Keratinocyte (primary cell): ENCODE data around the gene TXNRD2. TPM values are rescaled to one million over a fixed set of nuclear protein-coding genes. Genes with fewer than 3 reads are reported as not detected.

Experiments used
- DNase-seq: peaks from one replicate; pipeline ENCODE4 v3.0.0-alpha.2; 2011; ENCODE audit warnings: low read depth, missing footprints, low spot score
- FAIRE-seq: peaks from 2 replicates; lab custom pipeline; 2011; peaks lifted over from hg19 to GRCh38; lab: Jason Lieb, UNC
- H2AFZ ChIP-seq: 2 replicates; pipeline ENCODE4 v1.6.0; 2012; ENCODE audit warnings: low read length, control low read depth, inconsistent platforms; ENCODE audit not compliant: control insufficient read depth
- H3K27ac ChIP-seq: 2 replicates; pipeline ENCODE4 v1.5.1; 2011; ENCODE audit warnings: low read length; ENCODE audit not compliant: control insufficient read depth, insufficient read depth
- H3K27me3 ChIP-seq: 3 replicates; pipeline ENCODE4 v1.6.0; 2011; ENCODE audit warnings: low read length; ENCODE audit not compliant: control insufficient read depth, insufficient read depth; ENCODE audit errors: extremely low read depth
- H3K36me3 ChIP-seq, 2 experiments: 2 replicates in 1 of 2; 3 replicates in 1 of 2; pipeline ENCODE4 v1.5.1; 2011; ENCODE audit warnings: low read length in 2 of 2, mild to moderate bottlenecking in 1 of 2; ENCODE audit not compliant: control insufficient read depth in 2 of 2, insufficient read depth in 2 of 2; ENCODE audit errors: extremely low read depth in 1 of 2
- H3K4me1 ChIP-seq: 3 replicates; pipeline ENCODE4 v1.5.1; 2011; ENCODE audit warnings: low read length; ENCODE audit not compliant: control insufficient read depth, insufficient read depth; ENCODE audit errors: extremely low read depth
- H3K4me2 ChIP-seq: 3 replicates; pipeline ENCODE4 v1.6.0; 2011; ENCODE audit warnings: low read depth, low read length; ENCODE audit not compliant: control insufficient read depth, insufficient read depth; ENCODE audit errors: extremely low read depth
- H3K4me3 ChIP-seq, 3 experiments: fragments of 200-600 bp in 1 of 3; sonication (generic) in 1 of 3; 2 replicates in 2 of 3; 3 replicates in 1 of 3; pipeline ENCODE4 v1.5.1; 2011 to 2016; ENCODE audit warnings: low read length in 3 of 3, mild to moderate bottlenecking in 3 of 3, control low read depth in 2 of 3, inconsistent platforms in 1 of 3, low read depth in 1 of 3, mixed read lengths in 1 of 3, mixed run types in 1 of 3, moderate library complexity in 1 of 3; ENCODE audit not compliant: control insufficient read depth in 2 of 3, insufficient read depth in 2 of 3; ENCODE audit errors: extremely low read depth in 1 of 3
- H3K79me2 ChIP-seq: 2 replicates; pipeline ENCODE4 v1.6.0; 2012; ENCODE audit warnings: low read length; ENCODE audit not compliant: control insufficient read depth, insufficient read depth
- H3K9ac ChIP-seq: 3 replicates; pipeline ENCODE4 v1.6.0; 2011; ENCODE audit warnings: low read length; ENCODE audit not compliant: control insufficient read depth, insufficient read depth; ENCODE audit errors: extremely low read depth
- H3K9me1 ChIP-seq: 3 replicates; pipeline ENCODE4 v1.6.0; 2011; ENCODE audit warnings: low read length; ENCODE audit not compliant: control insufficient read depth, insufficient read depth; ENCODE audit errors: extremely low read depth
- H3K9me3 ChIP-seq: 2 replicates; pipeline ENCODE4 v1.5.1; 2012; ENCODE audit warnings: low read depth, low read length; ENCODE audit not compliant: control insufficient read depth
- H4K20me1 ChIP-seq: 3 replicates; pipeline ENCODE4 v1.6.0; 2011; ENCODE audit warnings: low read length; ENCODE audit not compliant: control insufficient read depth, insufficient read depth; ENCODE audit errors: extremely low read depth
- CTCF ChIP-seq, 3 experiments: IDR thresholded peaks in 1 of 3; conservative IDR thresholded peaks in 1 of 3; optimal IDR thresholded peaks in 1 of 3; 2 replicates in 2 of 3; 3 replicates in 1 of 3; pipeline versions ENCODE3 to v1.5.1; 2011; ENCODE audit warnings: low read length in 3 of 3, mild to moderate bottlenecking in 3 of 3, moderate library complexity in 2 of 3, control low read depth in 1 of 3, inconsistent platforms in 1 of 3; ENCODE audit not compliant: insufficient read depth in 2 of 3; ENCODE audit errors: extremely low read depth in 1 of 3
- EZH2 ChIP-seq: IDR thresholded peaks from one replicate; pipeline ENCODE4 v1.6.1; 2012; ENCODE audit warnings: inconsistent platforms, mild to moderate bottlenecking, low read length, moderate library complexity
- dilution Hi-C: fragments of 300-500 bp; cut with MboI; formaldehyde crosslinking; loops from one replicate; pipeline ENCODE4 v1.7.0; 2020; ENCODE audit warnings: low sequenced_read_pairs; ENCODE audit not compliant: extremely low pct_ligation_motif_present
- polyA plus RNA-seq, 5 experiments: library from polyadenylated mRNA; depleted of rRNA in 3 of 5; stranded (reverse) in 3 of 5; stranded (forward) in 1 of 5; unstranded in 1 of 5; fragments of >200 nt; gene quantifications; 1 replicate in 1 of 5; 2 replicates in 3 of 5; 3 replicates in 1 of 5; pipeline versions ENCODE4 v1.2.1 to v1.2.3, GENCODE V29; 2011 to 2012; ENCODE audit warnings: missing spikeins in 2 of 5, low read depth in 1 of 5, low replicate concordance in 1 of 5

TXNRD2 gene
- polyA plus RNA-seq, 1 donor (not counting 4 experiments of a cell fraction or from before 2014, with no cell fraction given) = 16.0 TPM

- TF ChIP-seq CTCF (optimal IDR thresholded peaks at IDR 0.05 in 1 of 3, IDR thresholded peaks at IDR 0.05 in 1 of 3, conservative IDR thresholded peaks at IDR 0.05 in 1 of 3; ENCODE audit: extremely low read depth in 1 of 3, insufficient read depth in 2 of 3, low read length in 3 of 3) = no peak
- TF ChIP-seq EZH2 = no peak
- H3K27me3 ChIP-seq = no peaks in the 10 kb centered on the region
- FAIRE-seq = no peak
- no peaks in the 10 kb centered on the region for H3K79me2 ChIP-seq
- H3K4me3 ChIP-seq = no peak overlapping the region
- dilution Hi-C loops = no loop called here
- no peaks in the 10 kb centered on the region for H3K9me3 ChIP-seq
- no peak overlapping the region for H3K4me2 ChIP-seq
- no peaks in the 10 kb centered on the region for H3K9me1 ChIP-seq
- peaks cover 40% of the 10 kb centered on the region for H3K4me1 ChIP-seq
- no peak overlapping the region for H3K27ac ChIP-seq
- DNase-seq = no peak
- no peaks in the 10 kb centered on the region for H4K20me1 ChIP-seq
- H2AFZ ChIP-seq = peak overlapping the region; percentile 10
- H3K36me3 ChIP-seq = no peaks in the 10 kb centered on the region
- no peak overlapping the region for H3K9ac ChIP-seq
Measured at GRCh38 chr22:19887256-19887985, 54.2 kb downstream of the TXNRD2 start.

- Histone ChIP-seq H3K9me3 (no peaks in the 10 kb centered on the region), H3K27me3 (no peaks in the 10 kb centered on the region), H3K9me1 (no peaks in the 10 kb centered on the region), H4K20me1 (no peaks in the 10 kb centered on the region), H3K4me1 (peaks cover 40% of the 10 kb centered on the region), H3K4me2 (no peak overlapping the region), H3K36me3 (no peaks in the 10 kb centered on the region), H3K27ac (no peak overlapping the region), H2AFZ (peak overlapping the region; percentile 10), H3K79me2 (no peaks in the 10 kb centered on the region), H3K4me3 (no peak overlapping the region), H3K9ac (no peak overlapping the region)
- no peak for DNase-seq
- FAIRE-seq = peak; percentile 77
- dilution Hi-C loops = no loop called here
- TF ChIP-seq CTCF (optimal IDR thresholded peaks at IDR 0.05 in 1 of 3, IDR thresholded peaks at IDR 0.05 in 1 of 3, conservative IDR thresholded peaks at IDR 0.05 in 1 of 3; ENCODE audit: extremely low read depth in 1 of 3, insufficient read depth in 2 of 3, low read length in 3 of 3) = no peak
- TF ChIP-seq EZH2 = no peak
Measured at GRCh38 chr22:19886605-19887255, 54.9 kb downstream of the TXNRD2 start.
